Neuronal stem cell (in vitro differentiated cells): Measurements from ENCODE around the gene TXNL4B.

Source experiments
- DNase-seq: peaks from one replicate; pipeline ENCODE4 v3.0.0-alpha.2; 2013; ENCODE audit warnings: low spot score
- H2AFZ ChIP-seq: one replicate; pipeline ENCODE4 v1.6.1; 2013; ENCODE audit warnings: mild to moderate bottlenecking, low read length, inconsistent platforms
- H2AK5ac ChIP-seq: 2 replicates; pipeline ENCODE4 v1.6.1; 2013; ENCODE audit warnings: low read depth, mild to moderate bottlenecking, inconsistent platforms, low read length, moderate library complexity, mixed read lengths
- H2BK120ac ChIP-seq: 2 replicates; pipeline ENCODE4 v1.6.1; 2013; ENCODE audit warnings: low read depth, mild to moderate bottlenecking, inconsistent platforms, low read length, moderate library complexity, mixed read lengths
- H2BK12ac ChIP-seq: one replicate; pipeline ENCODE4 v1.6.1; 2013; ENCODE audit warnings: low read length, inconsistent platforms
- H2BK15ac ChIP-seq: 2 replicates; pipeline ENCODE4 v1.6.1; 2013; ENCODE audit warnings: mild to moderate bottlenecking, low read length, inconsistent platforms, mixed read lengths
- H2BK5ac ChIP-seq: one replicate; pipeline ENCODE4 v1.6.1; 2013; ENCODE audit warnings: inconsistent platforms, mild to moderate bottlenecking, low read length, moderate library complexity
- H3K14ac ChIP-seq: one replicate; pipeline ENCODE4 v1.6.1; 2013; ENCODE audit warnings: low read length, inconsistent platforms
- H3K18ac ChIP-seq: 2 replicates; pipeline ENCODE4 v1.6.1; 2013; ENCODE audit warnings: low read length, inconsistent platforms
- H3K23ac ChIP-seq: 2 replicates; pipeline ENCODE4 v1.6.1; 2013; ENCODE audit warnings: low read depth, mild to moderate bottlenecking, mixed read lengths, low read length, inconsistent platforms; ENCODE audit not compliant: poor library complexity
- H3K27ac ChIP-seq: replicated peaks from 3 replicates; pipeline ENCODE4 v1.5.1; 2013; ENCODE audit warnings: low read length, inconsistent platforms
- H3K27me3 ChIP-seq, 3 experiments: 2 replicates each; pipeline ENCODE4 v1.6.1; 2013; ENCODE audit warnings: low read length in 3 of 3, mild to moderate bottlenecking in 2 of 3, inconsistent platforms in 1 of 3, low read depth in 1 of 3, mixed read lengths in 1 of 3, moderate library complexity in 1 of 3; ENCODE audit not compliant: control insufficient read depth in 3 of 3, insufficient read depth in 3 of 3
- H3K36me3 ChIP-seq, 2 donors: replicated peaks in 1 of 2; 2 replicates each; pipeline ENCODE4 v1.6.1; 2013; ENCODE audit warnings: low read length in 2 of 2; ENCODE audit not compliant: control insufficient read depth in 2 of 2, insufficient read depth in 2 of 2
- H3K4ac ChIP-seq: 2 replicates; pipeline ENCODE4 v1.6.1; 2013; ENCODE audit warnings: inconsistent platforms, mild to moderate bottlenecking, low read length, moderate library complexity
- H3K4me1 ChIP-seq, 2 donors: 1 replicate in 1 of 2; 2 replicates in 1 of 2; pipeline ENCODE4 v1.6.1; 2013; ENCODE audit warnings: low read length in 2 of 2, low read depth in 1 of 2; ENCODE audit not compliant: control insufficient read depth in 2 of 2, insufficient read depth in 1 of 2
- H3K4me2 ChIP-seq: one replicate; pipeline ENCODE4 v1.6.1; 2013; ENCODE audit warnings: mild to moderate bottlenecking, low read length, inconsistent platforms; ENCODE audit not compliant: insufficient read depth, poor library complexity, severe bottlenecking
- H3K4me3 ChIP-seq, 2 donors: 2 replicates each; pipeline ENCODE4 v1.5.1; 2013; ENCODE audit warnings: low read length in 2 of 2, mild to moderate bottlenecking in 2 of 2, inconsistent platforms in 1 of 2, moderate library complexity in 1 of 2
- H3K79me1 ChIP-seq: one replicate; pipeline ENCODE4 v1.6.1; 2013; ENCODE audit warnings: low read depth, mild to moderate bottlenecking, inconsistent platforms, low read length, moderate library complexity
- H3K9ac ChIP-seq: one replicate; pipeline ENCODE4 v1.6.1; 2013; ENCODE audit warnings: mild to moderate bottlenecking, low read depth, low read length, inconsistent platforms; ENCODE audit not compliant: poor library complexity
- H3K9me3 ChIP-seq, 2 donors: replicated peaks in 1 of 2; 2 replicates each; pipeline versions ENCODE3 to v1.6.1; 2013; ENCODE audit warnings: low read length in 2 of 2, mild to moderate bottlenecking in 2 of 2, inconsistent platforms in 1 of 2, low read depth in 1 of 2, mixed read lengths in 1 of 2, moderate library complexity in 1 of 2; ENCODE audit not compliant: control insufficient read depth in 2 of 2, insufficient read depth in 1 of 2
- H4K8ac ChIP-seq: one replicate; pipeline ENCODE4 v1.6.1; 2013; ENCODE audit warnings: low read depth, mild to moderate bottlenecking, inconsistent platforms, low read length, moderate library complexity
- H4K91ac ChIP-seq: one replicate; pipeline ENCODE4 v1.6.1; 2013; ENCODE audit warnings: low read length, low read depth, mild to moderate bottlenecking, inconsistent platforms; ENCODE audit not compliant: poor library complexity
- WGBS, 2 donors: extraction: QIAGEN DNeasy Blood & Tissue Kit; methylation state at CpG; one replicate each; pipeline ENCODE4 v1.1.7; 2013; ENCODE audit warnings: missing lambda C conversion rate in 2 of 2, mixed read lengths in 1 of 2; ENCODE audit not compliant: insufficient read length in 2 of 2, insufficient replicate concordance in 1 of 2; ENCODE audit errors: extremely low coverage in 2 of 2; 5-methylcytosine and 5-hydroxymethylcytosine counted together

TXNL4B gene

GRCh38 chr16:72105978-72106377 lies 12.6 kb upstream of the TXNL4B start:
- no peaks in the 10 kb centered on the region for H3K79me1 ChIP-seq
- no peak overlapping the region for H3K4me2 ChIP-seq
- DNase-seq = no peak
- no peak overlapping the region for H2BK5ac ChIP-seq
- no peaks in the 10 kb centered on the region for H3K27me3 ChIP-seq
- H3K14ac ChIP-seq = no peak overlapping the region
- no peak overlapping the region for H3K27ac ChIP-seq
- no peak overlapping the region for H2BK120ac ChIP-seq
- no peak overlapping the region for H2AFZ ChIP-seq
- no peak overlapping the region for H3K4ac ChIP-seq
- H2BK12ac ChIP-seq = no peak overlapping the region
- no peak overlapping the region for H3K23ac ChIP-seq
- no peak overlapping the region for H3K18ac ChIP-seq
- H3K9ac ChIP-seq = no peak overlapping the region
- no peak overlapping the region for H4K8ac ChIP-seq
- no CpG with 5 or more reads among the region's 12 CpGs for WGBS, 2 donors
- H3K36me3 ChIP-seq = peaks cover 87 to 100% of the 10 kb centered on the region in 2 donors
- H2BK15ac ChIP-seq = no peak overlapping the region
- H3K9me3 ChIP-seq = no peaks in the 10 kb centered on the region
- H2AK5ac ChIP-seq = no peak overlapping the region
- H4K91ac ChIP-seq = no peak overlapping the region
- no peaks in the 10 kb centered on the region for H3K4me1 ChIP-seq
- no peak overlapping the region for H3K4me3 ChIP-seq

GRCh38 chr16:72104905-72105304 lies 11.5 kb upstream of the TXNL4B start:
- H2BK120ac ChIP-seq = no peak overlapping the region

GRCh38 chr16:72101195-72101594 lies 7.8 kb upstream of the TXNL4B start:
- no peaks in the 10 kb centered on the region for H3K4me1 ChIP-seq
- H3K9me3 ChIP-seq = no peaks in the 10 kb centered on the region
- no peak overlapping the region for H2AK5ac ChIP-seq
- H3K4ac ChIP-seq = no peak overlapping the region
- H3K4me2 ChIP-seq = no peak overlapping the region
- no peak overlapping the region for H2BK12ac ChIP-seq
- no peaks in the 10 kb centered on the region for H3K79me1 ChIP-seq
- no peaks in the 10 kb centered on the region for H3K27me3 ChIP-seq
- no CpG with 5 or more reads among the region's 10 CpGs for WGBS, 2 donors
- no peak overlapping the region for H2BK15ac ChIP-seq
- no peak overlapping the region for H2BK120ac ChIP-seq
- H3K4me3 ChIP-seq = no peak overlapping the region
- H4K91ac ChIP-seq = no peak overlapping the region
- H4K8ac ChIP-seq = no peak overlapping the region
- no peak overlapping the region for H2BK5ac ChIP-seq
- H3K27ac ChIP-seq = no peak overlapping the region
- H3K18ac ChIP-seq = no peak overlapping the region
- H3K14ac ChIP-seq = no peak overlapping the region
- H3K23ac ChIP-seq = no peak overlapping the region
- peaks cover 85 to 99% of the 10 kb centered on the region in 2 donors for H3K36me3 ChIP-seq
- DNase-seq = no peak
- no peak overlapping the region for H3K9ac ChIP-seq
- no peak overlapping the region for H2AFZ ChIP-seq

More at GRCh38 chr16:72104905-72105304, 11.5 kb upstream of the TXNL4B start:
- DNase-seq = no peak
- no peak overlapping the region for H2BK12ac ChIP-seq
- no peak overlapping the region for H3K18ac ChIP-seq
- H2AFZ ChIP-seq = no peak overlapping the region
- no peak overlapping the region for H2AK5ac ChIP-seq
- no peak overlapping the region for H3K4me2 ChIP-seq
- H3K4ac ChIP-seq = no peak overlapping the region
- no peak overlapping the region for H2BK15ac ChIP-seq
- whole genome bisulfite sequencing, 2 donors = no CpG with 5 or more reads among the region's 9 CpGs
- no peak overlapping the region for H3K14ac ChIP-seq
- H3K27ac ChIP-seq = no peak overlapping the region
- no peak overlapping the region for H4K8ac ChIP-seq
- H3K9me3 ChIP-seq = no peaks in the 10 kb centered on the region
- H4K91ac ChIP-seq = no peak overlapping the region
- H3K27me3 ChIP-seq = no peaks in the 10 kb centered on the region
- H3K4me1 ChIP-seq = no peaks in the 10 kb centered on the region
- H3K36me3 ChIP-seq = peaks cover 87 to 100% of the 10 kb centered on the region in 2 donors
- H2BK5ac ChIP-seq = no peak overlapping the region
- no peak overlapping the region for H3K4me3 ChIP-seq
- no peak overlapping the region for H3K23ac ChIP-seq
- no peaks in the 10 kb centered on the region for H3K79me1 ChIP-seq
- H3K9ac ChIP-seq = no peak overlapping the region

- peak; percentile 27 for DNase-seq
- Histone ChIP-seq H3K4ac (no peak overlapping the region), H2BK15ac (no peak overlapping the region), H2AFZ (no peak overlapping the region), H3K4me2 (no peak overlapping the region), H3K18ac (no peak overlapping the region), H2BK5ac (peak overlapping the region; percentile 3), H2AK5ac (no peak overlapping the region), H2BK120ac (no peak overlapping the region), H3K4me1 (peaks cover 0 to 7% of the 10 kb centered on the region in 2 donors), H3K27me3 (no peaks in the 10 kb centered on the region), H3K79me1 (no peaks in the 10 kb centered on the region), H4K8ac (no peak overlapping the region), H3K23ac (no peak overlapping the region), H3K36me3 (peaks cover 71 to 88% of the 10 kb centered on the region in 2 donors), H2BK12ac (no peak overlapping the region), H3K9ac (peak overlapping the region; percentile 57), H4K91ac (no peak overlapping the region), H3K4me3 (no peak overlapping the region), H3K14ac (no peak overlapping the region), H3K27ac (no peak overlapping the region), H3K9me3 (no peaks in the 10 kb centered on the region)
- no CpG with 5 or more reads among the region's 12 CpGs for WGBS, 2 donors
Measured at GRCh38 chr16:72099377-72099818, 6.0 kb upstream of the TXNL4B start.
